ENCODE results near the gene WDR54.

Gene WDR54

GRCh38 chr2:74390606-74391005 lies 30.9 kb upstream of the WDR54 start:
- TF ChIP-seq POLR2A (IDR thresholded peaks at IDR 0.05; ENCODE audit: low read length) (no peak), GATA1 (IDR thresholded peaks at IDR 0.05; ENCODE audit: low read depth, low read length) (no peak)
- no peak for DNase-seq

DNA sequence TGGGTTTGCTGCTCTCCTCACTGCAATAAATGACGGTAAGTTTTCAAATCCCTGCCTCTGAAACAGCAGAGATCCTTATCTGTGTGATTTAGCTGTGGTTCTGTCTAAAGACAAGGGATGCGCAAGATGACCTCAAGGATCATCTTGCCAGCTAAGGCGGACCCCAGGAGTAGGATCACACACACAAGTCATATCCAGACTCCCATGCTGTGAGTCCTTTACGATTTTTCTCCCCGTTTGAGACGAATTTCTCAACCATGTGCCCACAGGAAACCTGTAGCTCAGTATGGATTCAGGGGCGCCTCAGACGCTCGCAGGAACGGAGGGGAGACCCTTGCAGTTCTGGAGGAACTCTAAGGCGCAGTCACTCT lies 30.3 kb upstream of the WDR54 start:
- TF ChIP-seq GATA1 (IDR thresholded peaks at IDR 0.05; ENCODE audit: low read depth, low read length), result no peak
- TF ChIP-seq POLR2A (IDR thresholded peaks at IDR 0.05; ENCODE audit: low read length), result no peak
- DNase-seq, result peak; percentile 47 to 56

DNA sequence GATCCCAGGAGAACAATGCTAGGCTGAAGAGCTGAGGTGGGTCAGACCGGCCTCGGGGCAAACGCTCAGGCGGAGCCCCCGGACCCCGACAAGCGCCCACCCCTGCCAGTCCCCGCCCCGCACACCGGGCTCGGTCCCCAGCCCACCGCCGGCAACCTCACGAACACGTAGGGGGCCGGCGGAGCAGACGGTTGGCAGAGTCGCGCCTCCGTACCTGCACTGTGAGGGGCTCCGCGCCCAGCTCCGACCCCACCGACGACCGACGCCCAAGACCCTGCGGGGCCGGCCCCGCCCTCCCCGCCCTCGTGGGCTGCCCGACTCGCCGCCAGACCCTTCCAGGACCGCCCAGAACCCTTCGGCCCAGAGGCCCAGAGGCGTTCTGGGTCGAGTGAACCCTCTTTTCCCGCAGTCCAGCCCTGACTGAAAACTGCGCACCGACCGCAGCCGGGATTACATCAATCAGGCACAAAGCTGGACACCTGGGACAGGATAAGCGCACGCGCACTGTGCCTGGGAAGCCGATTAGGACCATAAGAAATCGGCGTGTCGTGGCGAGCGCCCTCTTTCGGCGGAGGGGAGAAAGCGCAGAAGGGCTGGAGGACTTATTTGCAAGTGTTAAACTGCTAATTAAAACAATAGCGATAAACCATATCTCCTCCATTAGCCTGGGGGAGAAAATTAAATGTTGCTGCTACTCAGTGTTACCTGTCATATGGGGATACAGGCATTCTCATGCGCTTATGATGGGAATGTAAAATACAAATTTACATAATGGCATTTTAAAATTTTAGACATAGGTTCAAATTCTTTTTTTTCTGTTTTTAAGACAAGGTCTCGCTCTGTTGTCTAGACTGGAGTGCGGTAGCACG lies 29.7 kb upstream of the WDR54 start:
- peak; percentile 95 to 97 for DNase-seq

GRCh38 chr2:74392449-74392743 lies 29.1 kb upstream of the WDR54 start:
- DNase-seq, result no peak
- TF ChIP-seq POLR2A (IDR thresholded peaks at IDR 0.05; ENCODE audit: low read length) (no peak), GATA1 (IDR thresholded peaks at IDR 0.05; ENCODE audit: low read depth, low read length) (no peak)

More for the DNA sequence above, 29.7 kb upstream of the WDR54 start:
- TF ChIP-seq POLR2A (IDR thresholded peaks at IDR 0.05; ENCODE audit: low read length), result no peak
- TF ChIP-seq GATA1 (IDR thresholded peaks at IDR 0.05; ENCODE audit: low read depth, low read length), result no peak

DNA sequence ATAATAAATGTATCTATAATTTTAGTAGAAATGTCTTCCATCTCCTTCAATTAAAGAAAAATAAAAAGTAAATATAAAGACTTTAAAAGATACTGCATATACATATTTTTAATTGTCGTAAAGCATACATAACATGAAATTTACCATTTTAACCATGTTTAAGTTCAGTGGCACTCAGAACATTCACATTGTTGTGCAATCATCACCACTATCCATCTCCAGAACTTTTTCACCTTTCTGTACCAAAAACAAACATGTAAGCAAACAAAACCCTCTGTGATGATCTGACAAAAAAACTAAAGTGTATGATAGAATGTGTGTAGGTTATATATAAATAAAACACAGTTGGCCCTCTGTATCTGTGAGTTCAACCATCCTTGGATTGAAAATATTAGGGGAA lies 28.0 kb upstream of the WDR54 start:
- no peak for DNase-seq
- TF ChIP-seq POLR2A (IDR thresholded peaks at IDR 0.05; ENCODE audit: low read length) (no peak), GATA1 (IDR thresholded peaks at IDR 0.05; ENCODE audit: low read depth, low read length) (no peak)

GRCh38 chr2:74396149-74396548 lies 25.4 kb upstream of the WDR54 start:
- no peak for DNase-seq
- no peak for TF ChIP-seq POLR2A (IDR thresholded peaks at IDR 0.05; ENCODE audit: low read length)
- no peak for TF ChIP-seq GATA1 (IDR thresholded peaks at IDR 0.05; ENCODE audit: low read depth, low read length)

- DNase-seq, result peak; percentile 55 to 67
- TF ChIP-seq GATA1 (IDR thresholded peaks at IDR 0.05; ENCODE audit: low read depth, low read length) (no peak), POLR2A (IDR thresholded peaks at IDR 0.05; ENCODE audit: low read length) (no peak)
Observed at GRCh38 chr2:74399785-74400184, 21.7 kb upstream of the WDR54 start.

GRCh38 chr2:74401891-74402290 lies 19.6 kb upstream of the WDR54 start:
- no peak for TF ChIP-seq GATA1 (IDR thresholded peaks at IDR 0.05; ENCODE audit: low read depth, low read length)
- TF ChIP-seq POLR2A (IDR thresholded peaks at IDR 0.05; ENCODE audit: low read length), result no peak

GRCh38 chr2:74406035-74406434 lies 15.5 kb upstream of the WDR54 start:
- DNase-seq, result no peak
- no peak for TF ChIP-seq GATA1 (IDR thresholded peaks at IDR 0.05; ENCODE audit: low read depth, low read length)
- no peak for TF ChIP-seq POLR2A (IDR thresholded peaks at IDR 0.05; ENCODE audit: low read length)

More at GRCh38 chr2:74401891-74402290, 19.6 kb upstream of the WDR54 start:
- DNase-seq, result no peak

DNA sequence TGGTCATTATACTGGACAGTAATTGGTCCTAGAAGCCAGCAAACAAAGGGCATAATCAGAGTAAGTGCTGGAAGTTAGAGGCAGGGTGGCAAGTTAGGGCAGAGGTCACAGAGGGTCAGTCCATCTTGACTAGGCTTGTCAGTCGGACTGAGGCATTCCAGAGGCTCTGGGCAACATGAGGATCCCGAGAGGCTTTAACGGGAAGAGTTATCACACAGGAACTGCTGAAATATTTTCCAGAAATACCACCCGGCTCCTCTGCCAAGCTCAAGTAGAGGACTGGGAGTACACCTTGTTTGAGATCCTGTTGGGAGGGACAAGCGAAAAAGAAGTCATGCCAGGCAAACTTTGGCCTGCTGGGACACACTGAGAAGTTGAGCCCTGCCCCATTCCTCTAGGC lies 13.8 kb upstream of the WDR54 start:
- no peak for DNase-seq
- TF ChIP-seq GATA1 (IDR thresholded peaks at IDR 0.05; ENCODE audit: low read depth, low read length), result no peak
- no peak for TF ChIP-seq POLR2A (IDR thresholded peaks at IDR 0.05; ENCODE audit: low read length)

DNA sequence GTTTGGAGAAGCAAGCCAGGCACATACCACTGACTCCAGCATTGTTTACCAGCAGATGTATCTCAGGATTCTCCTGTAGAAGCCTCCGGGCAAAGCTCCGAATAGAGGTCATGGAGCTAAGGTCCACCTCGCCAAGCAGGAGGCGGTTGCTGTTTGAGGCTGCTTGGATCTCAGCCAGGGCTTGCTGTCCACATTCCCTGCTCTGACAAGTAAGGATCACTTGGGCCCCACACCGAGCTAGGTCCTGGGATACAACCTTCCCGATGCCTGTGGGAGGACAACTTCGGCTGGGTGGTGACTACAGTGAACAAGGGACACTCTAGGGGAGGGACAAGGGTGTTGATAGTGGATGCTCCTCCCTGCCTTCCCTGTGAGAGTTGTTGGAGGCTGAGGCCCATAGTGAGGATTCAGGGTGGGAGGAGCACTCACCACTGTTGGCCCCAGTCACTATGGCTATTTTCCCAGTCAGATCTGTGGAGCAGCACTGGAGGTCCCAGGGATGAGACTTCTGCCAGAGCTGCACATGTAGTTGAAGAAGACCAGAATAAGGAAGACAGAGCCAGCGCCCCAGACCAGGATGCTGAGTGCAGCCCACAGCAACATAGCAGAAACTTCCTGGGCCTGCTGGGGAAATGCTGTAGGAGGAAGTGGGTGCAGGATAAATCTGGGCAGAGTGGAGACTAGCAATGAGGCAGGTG lies 8.4 kb upstream of the WDR54 start:
- no peak for DNase-seq
- TF ChIP-seq GATA1 (IDR thresholded peaks at IDR 0.05; ENCODE audit: low read depth, low read length), result no peak
- no peak for TF ChIP-seq POLR2A (IDR thresholded peaks at IDR 0.05; ENCODE audit: low read length)

DNA sequence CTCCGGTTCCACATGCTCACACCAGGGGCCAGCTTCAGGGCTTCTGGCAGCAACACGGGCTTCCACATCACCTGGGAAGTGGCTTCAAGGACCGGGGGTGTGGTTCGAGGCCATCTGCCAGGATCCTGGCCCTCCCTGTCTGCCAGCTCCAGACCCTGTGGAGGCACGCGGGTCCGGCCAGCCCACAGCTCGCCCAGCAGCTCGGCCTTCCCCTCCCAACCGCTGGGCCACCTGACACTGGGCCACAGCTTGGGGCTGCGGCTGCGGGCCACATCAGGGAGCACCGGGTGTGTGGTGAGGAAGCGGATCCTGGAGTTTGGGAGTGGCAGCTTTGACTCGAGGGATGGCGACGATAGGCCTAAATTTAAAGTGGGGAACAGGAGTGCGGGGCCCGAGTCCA lies 7.1 kb upstream of the WDR54 start:
- no peak for DNase-seq
- no peak for TF ChIP-seq GATA1 (IDR thresholded peaks at IDR 0.05; ENCODE audit: low read depth, low read length)
- TF ChIP-seq POLR2A (IDR thresholded peaks at IDR 0.05; ENCODE audit: low read length), result no peak

DNA sequence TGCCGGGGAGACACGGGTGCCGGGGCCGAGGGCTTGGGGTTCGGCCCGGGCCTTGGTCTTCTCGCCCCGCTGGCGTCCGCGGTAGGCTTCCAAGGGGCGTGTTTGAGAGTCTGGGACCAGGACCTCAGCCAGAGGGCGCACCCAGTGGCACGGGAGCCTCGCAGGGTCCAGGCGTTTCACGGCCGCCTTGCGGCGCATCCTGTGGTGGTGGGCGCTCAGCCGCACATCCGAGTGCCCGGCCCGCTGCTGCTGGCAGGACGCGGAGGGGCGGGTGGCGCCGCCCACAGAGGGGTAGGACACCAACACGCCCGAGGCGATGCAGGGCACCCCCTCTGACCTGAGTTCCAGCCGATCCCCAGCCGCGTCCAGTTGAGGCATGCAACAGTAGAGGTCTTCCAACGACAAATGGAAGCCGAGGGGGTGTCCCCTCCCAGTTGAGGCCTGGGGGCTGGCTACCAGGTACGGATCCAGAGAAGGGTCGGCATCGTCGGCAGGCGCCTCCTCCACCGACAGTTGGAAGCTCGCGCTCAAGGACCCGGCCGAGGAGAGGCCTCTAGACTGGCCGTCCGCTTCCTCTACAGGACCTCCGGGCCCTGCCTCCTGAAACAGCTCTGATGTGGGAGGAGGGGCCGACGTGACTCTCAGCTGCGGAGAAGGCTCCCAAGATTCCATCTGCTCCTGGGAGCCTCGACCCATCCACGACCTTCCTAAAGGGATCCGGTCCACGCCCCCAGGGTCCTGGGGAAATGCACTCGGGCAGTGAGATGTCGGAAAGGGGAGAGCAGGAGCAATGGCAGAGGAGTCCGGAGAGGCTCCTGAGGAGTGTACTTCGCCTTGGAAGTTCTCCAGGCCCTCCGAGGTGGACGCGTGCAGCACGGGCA lies 6.4 kb upstream of the WDR54 start:
- no peak for TF ChIP-seq GATA1 (IDR thresholded peaks at IDR 0.05; ENCODE audit: low read depth, low read length)
- TF ChIP-seq POLR2A (IDR thresholded peaks at IDR 0.05; ENCODE audit: low read length), result no peak
- DNase-seq, result no peak

Data from erythroblast (primary cell).